GM19455 (cell line): Measurements from ENCODE around the gene CT55.
A peak's percentile ranks its signal among the peaks of the same experiment; 100 is the strongest.
"Not testable (repeated sequence)": the region's sequence is repeated elsewhere in the genome, so short reads cannot be mapped to it uniquely, and the experiment has no call there.

Experiments used
- ATAC-seq: cut with Tn5 transposase; IDR thresholded peaks from one replicate; pipeline ENCODE4 v1.9.1; 2021; ENCODE audit not compliant: unreplicated experiment

The CT55 gene

DNA sequence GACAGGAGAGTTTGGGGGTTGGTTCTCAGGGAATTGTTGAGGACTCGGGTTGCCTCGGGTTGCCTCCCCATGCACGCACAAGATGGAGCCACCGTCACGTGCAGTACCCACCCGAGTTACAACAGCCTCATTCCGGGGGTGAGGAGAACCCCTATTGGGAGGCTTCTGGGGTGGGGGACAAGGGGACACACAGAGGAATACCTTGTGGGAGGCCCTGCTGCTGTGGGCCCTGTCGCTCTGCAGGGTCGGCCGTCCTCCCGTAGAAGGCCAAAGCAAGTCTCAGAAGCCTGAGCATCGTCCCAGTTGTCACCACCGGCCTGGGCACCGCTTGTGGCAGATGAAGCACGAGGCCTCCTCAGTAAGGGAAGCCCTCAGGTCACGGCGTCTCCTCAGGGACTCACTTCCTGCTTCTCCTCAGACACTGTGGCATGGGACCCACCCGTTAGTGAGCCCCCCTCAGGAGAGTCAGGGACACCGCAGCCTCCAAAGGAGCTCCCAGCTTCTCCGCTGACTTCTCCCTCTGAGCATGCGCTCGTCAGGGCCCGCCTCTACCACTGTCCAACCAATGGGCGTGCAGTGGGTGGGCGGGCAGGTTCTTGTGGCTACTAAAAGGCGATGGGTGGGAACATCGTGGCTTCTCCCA is at the start of gene CT55:
Gene CT55 (minus strand): TSS at position 522 of the 643 bp plus-strand sequence. CDS start 227 bp downstream, at position 295.
- no peak for ATAC-seq

DNA sequence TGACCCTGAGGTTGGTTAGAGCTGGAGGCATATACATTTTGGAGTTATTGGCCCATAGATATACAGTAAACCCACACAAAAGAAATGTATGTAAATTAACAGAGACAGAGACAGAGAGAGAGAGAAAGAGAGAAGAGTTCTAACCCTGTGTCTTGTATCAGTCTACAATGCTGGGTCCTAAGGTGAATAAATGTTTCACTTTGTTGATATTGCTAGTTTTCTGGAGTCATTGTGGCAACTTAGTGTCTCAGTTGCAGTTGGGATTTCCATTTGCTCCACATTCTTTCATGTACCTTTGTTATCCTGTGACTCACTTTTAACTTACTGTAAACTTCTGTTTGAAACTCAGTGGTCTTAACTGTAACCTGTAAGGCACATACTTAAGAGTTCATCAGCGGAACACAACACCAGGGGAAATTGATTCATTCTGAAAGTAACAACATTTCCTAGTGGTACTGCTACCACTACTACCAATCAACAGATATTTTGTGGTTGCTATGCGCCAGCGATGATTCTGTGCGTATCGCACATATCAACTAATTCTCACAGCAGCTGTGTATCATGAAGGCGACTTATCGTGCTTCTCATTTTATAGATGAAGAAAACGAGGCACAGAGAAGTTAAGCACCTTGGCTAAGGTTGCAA is 42.1 kb upstream of the CT55 start:
- no peak for ATAC-seq

DNA sequence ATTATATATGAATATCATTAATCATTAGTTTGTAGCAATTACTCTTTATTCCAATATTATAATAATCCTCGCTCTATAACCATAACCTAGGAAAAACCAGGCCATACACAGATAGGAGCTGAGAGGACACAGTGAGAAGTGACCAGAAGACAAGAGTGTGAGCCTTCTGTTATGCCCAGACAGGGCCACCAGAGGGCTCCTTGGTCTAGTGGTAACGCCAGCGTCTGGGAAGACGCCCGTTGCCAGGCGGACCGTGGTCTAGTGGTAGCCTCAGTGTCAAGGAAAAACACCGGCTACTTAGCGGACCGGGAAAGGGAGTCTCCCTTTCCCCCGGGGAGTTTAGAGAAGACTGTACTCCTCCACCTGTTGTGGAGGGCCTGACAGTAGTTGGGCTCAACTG is 35.2 kb upstream of the CT55 start:
- not testable (repeated sequence) for ATAC-seq

GRCh38 chrX:135200297-135200696 is 29.1 kb upstream of the CT55 start:
- ATAC-seq = no peak

- ATAC-seq = no peak
Observed at GRCh38 chrX:135194684-135195083, 23.5 kb upstream of the CT55 start.

GRCh38 chrX:135193740-135194139 is 22.5 kb upstream of the CT55 start:
- ATAC-seq = no peak

- no peak for ATAC-seq
Observed at GRCh38 chrX:135191838-135192237, 20.6 kb upstream of the CT55 start.

DNA sequence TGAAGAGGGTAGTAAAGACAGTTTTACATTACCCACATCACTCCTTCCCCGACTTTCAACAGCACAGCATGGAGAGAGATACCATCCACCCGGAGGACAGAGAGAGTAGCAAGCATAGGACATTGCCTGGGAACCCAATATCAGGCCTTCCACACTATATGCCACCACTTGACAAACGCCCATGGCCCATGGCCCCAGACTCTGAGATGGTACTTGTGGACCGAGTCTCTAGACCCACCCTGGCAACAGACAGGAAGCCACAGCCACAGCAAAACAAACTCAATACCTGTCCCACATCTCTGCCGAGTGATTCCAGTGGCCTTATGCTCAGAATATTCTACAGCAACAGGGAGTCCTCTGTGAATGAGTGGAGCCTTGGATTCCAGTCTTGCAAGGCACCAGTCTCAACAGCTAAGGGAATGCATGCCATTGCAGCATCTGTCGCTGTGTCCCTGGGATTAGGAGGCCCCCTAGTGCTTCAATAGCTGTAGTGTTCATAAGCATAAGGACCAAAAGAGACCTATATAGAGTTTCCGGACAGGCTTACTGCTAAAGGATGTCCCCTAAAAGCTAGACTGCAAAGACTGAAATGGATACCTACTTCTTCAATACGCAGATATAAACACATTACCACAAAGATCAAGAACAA is 14.7 kb upstream of the CT55 start:
- ATAC-seq = peak; percentile 80

- ATAC-seq = no peak
Observed at GRCh38 chrX:135178636-135179035, 7.4 kb upstream of the CT55 start.

- ATAC-seq = no peak
Observed at GRCh38 chrX:135170468-135170867, 730 bp downstream of the CT55 start.

- not testable (repeated sequence) for ATAC-seq
Observed at GRCh38 chrX:135169534-135169933, 1.7 kb downstream of the CT55 start.

- no peak for ATAC-seq
Observed at GRCh38 chrX:135168486-135168885, 2.7 kb downstream of the CT55 start.

DNA sequence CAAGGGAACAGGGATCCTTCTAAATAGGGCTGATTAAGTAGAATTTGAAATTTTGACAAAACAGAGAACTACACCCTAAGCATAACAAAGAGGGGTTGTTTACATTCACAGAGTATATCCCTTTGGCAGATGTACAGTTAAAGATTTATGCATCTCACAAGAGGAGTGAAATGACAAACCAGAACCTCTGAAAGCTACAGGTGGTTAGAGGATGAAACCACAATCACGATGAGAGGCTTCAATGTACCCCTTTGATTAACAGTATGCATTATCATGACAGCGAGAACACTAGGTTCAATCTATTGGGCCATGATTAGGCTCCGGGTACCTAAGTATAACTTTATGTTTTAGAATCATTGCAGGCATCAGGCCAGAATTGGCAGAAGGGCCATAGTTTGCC is 16.5 kb downstream of the CT55 start:
- ATAC-seq = not testable (repeated sequence)

DNA sequence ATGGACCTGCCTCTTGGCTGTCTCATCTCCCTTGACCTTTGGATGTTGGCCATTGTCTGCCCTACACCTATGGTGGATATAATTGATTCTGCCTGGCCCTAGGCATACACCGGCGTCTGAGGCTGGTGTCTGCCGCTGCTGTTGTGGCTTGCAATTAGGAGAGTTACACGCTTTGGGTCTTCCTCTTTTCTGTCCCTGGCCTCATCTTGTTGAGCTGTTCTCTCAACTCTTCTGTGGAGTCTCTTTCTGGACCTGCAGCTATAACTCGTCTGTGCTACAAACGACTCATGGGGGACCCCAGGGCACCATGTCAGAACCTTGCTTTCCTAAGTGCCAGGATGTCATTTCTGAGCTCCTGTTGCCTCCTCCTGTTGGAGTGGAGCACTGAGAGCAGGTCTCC is 45.1 kb downstream of the CT55 start:
- not testable (repeated sequence) for ATAC-seq

- ATAC-seq = not testable (repeated sequence)
Observed at GRCh38 chrX:135120056-135120576, 51.1 kb downstream of the CT55 start, which contains the start of gene ETDB. Gene ETDB, minus strand, starts transcription at chrX:135120526. Its CDS starts 1,265 bp downstream, at chrX:135119261.

DNA sequence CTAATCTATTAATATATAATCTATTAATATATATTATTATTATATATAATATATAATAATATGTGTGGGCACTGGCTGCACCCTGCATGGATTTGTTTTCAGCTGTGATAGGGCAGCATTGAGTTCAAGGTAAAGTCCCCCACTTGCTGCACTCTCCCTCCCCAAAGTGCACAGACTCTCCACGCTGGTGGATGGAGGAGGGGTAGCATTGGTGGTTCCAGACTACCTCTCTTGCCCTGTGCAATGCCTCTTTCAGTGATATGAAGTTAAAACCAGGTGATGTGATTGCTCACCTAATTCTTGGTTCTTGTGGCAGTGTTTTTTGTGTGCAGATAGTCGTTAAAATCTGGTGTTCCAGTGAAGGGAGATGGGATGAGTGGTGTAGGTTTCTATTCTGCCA is 55.1 kb downstream of the CT55 start:
- not testable (repeated sequence) for ATAC-seq

- ATAC-seq = peak; percentile 97
Observed at GRCh38 chrX:135114392-135114791, 56.8 kb downstream of the CT55 start.

- ATAC-seq = no peak
Observed at GRCh38 chrX:135112743-135113142, 58.5 kb downstream of the CT55 start.

- ATAC-seq = no peak
Observed at GRCh38 chrX:135112096-135112729, 59.0 kb downstream of the CT55 start.

DNA sequence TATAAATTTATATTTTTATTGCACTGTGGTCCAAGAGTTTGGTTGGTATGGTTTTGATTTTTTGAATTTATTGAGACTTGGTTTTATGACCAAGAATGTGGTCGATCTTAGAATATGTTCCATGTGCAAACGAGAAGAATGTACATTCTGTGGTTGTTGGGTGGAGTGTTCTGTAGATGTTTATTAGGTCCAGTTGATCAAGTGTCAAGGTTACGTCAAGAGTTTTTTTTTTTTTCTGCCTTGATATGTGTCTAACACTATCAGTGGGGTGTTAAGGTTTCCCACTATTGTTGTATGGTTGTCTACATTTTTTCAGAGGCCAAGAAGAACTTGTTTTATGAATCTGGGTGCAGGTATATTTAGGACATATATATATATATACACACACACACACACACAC is 61.6 kb downstream of the CT55 start:
- ATAC-seq = no peak
